Fibroblast of lung (primary cell): Measurements from ENCODE around the gene HOXD9. TPM values are rescaled to one million over a fixed set of nuclear protein-coding genes. Genes with fewer than 3 reads are reported as not detected.

Source experiments
- DNase-seq, 2 donors: peaks; one replicate each; pipeline versions ENCODE4 v3.0.0 to v3.0.0-alpha.2; 2010; ENCODE audit warnings: low read depth in 2 of 2
- H2AFZ ChIP-seq: 2 replicates; pipeline ENCODE4 v1.5.1; 2012; ENCODE audit warnings: low read length, control low read depth, inconsistent platforms
- H3K27ac ChIP-seq: 2 replicates; pipeline ENCODE4 v1.5.1; 2011; ENCODE audit warnings: low read length, control low read depth; ENCODE audit not compliant: insufficient read depth
- H3K27me3 ChIP-seq: 2 replicates; pipeline ENCODE4 v1.5.1; 2011; ENCODE audit warnings: mild to moderate bottlenecking, low read length; ENCODE audit not compliant: control insufficient read depth, insufficient read depth
- H3K36me3 ChIP-seq: 2 replicates; pipeline ENCODE4 v1.5.1; 2011; ENCODE audit warnings: low read length; ENCODE audit not compliant: control insufficient read depth, insufficient read depth
- H3K4me1 ChIP-seq: 2 replicates; pipeline ENCODE4 v1.5.1; 2011; ENCODE audit warnings: low read length; ENCODE audit not compliant: control insufficient read depth, insufficient read depth; ENCODE audit errors: extremely low read depth
- H3K4me2 ChIP-seq: 2 replicates; pipeline ENCODE4 v1.5.1; 2011; ENCODE audit warnings: low read length, control low read depth; ENCODE audit not compliant: insufficient read depth; ENCODE audit errors: extremely low read depth
- H3K4me3 ChIP-seq, 4 experiments: fragments of 200-600 bp in 1 of 4; sonication (generic) in 1 of 4; replicated peaks in 1 of 4; 2 replicates each; pipeline ENCODE4 v1.5.1; 2011 to 2016; ENCODE audit warnings: low read length in 4 of 4, low read depth in 3 of 4, mild to moderate bottlenecking in 3 of 4, control low read depth in 2 of 4, inconsistent platforms in 1 of 4, mixed read lengths in 1 of 4; ENCODE audit not compliant: insufficient read depth in 1 of 4; ENCODE audit errors: control extremely low read depth in 1 of 4
- H3K79me2 ChIP-seq: 2 replicates; pipeline ENCODE4 v1.5.1; 2012; ENCODE audit warnings: mild to moderate bottlenecking, low read length, inconsistent platforms; ENCODE audit not compliant: control insufficient read depth, insufficient read depth
- H3K9ac ChIP-seq: 2 replicates; pipeline ENCODE4 v1.5.1; 2011; ENCODE audit warnings: mild to moderate bottlenecking, low read length, control low read depth; ENCODE audit not compliant: insufficient read depth
- H3K9me3 ChIP-seq: 2 replicates; pipeline ENCODE4 v1.5.1; 2012; ENCODE audit warnings: low read depth, low read length; ENCODE audit not compliant: control insufficient read depth, insufficient read depth
- H4K20me1 ChIP-seq: 2 replicates; pipeline ENCODE4 v1.5.1; 2011; ENCODE audit warnings: low read length; ENCODE audit not compliant: control insufficient read depth, insufficient read depth; ENCODE audit errors: extremely low read depth
- CTCF ChIP-seq, 2 donors: IDR thresholded peaks in 1 of 2; conservative IDR thresholded peaks in 1 of 2; 1 replicate in 1 of 2; 2 replicates in 1 of 2; pipeline ENCODE4 v1.5.1; 2011 to 2012; ENCODE audit warnings: low read length in 2 of 2, control low read depth in 1 of 2, inconsistent platforms in 1 of 2, low read depth in 1 of 2, mild to moderate bottlenecking in 1 of 2
- EZH2 ChIP-seq: IDR thresholded peaks from 2 replicates; pipeline ENCODE4 v1.5.1; 2012; ENCODE audit warnings: low read length, control low read depth, mild to moderate bottlenecking; ENCODE audit errors: missing control alignments
- polyA plus RNA-seq, 2 donors: library from polyadenylated mRNA; depleted of rRNA in 1 of 2; stranded (reverse) in 1 of 2; unstranded in 1 of 2; fragments of >200 nt; gene quantifications; 2 replicates each; pipeline ENCODE4 v1.2.1, GENCODE V29; 2011 to 2012; ENCODE audit warnings: missing spikeins in 1 of 2
- total RNA-seq: library from RNA; depleted of rRNA; stranded (reverse); fragments of >200 nt; gene quantifications from 2 replicates; pipeline ENCODE4 v1.2.1, GENCODE V29; 2014

HOXD9 gene
- total and polyA plus RNA-seq, 2 donors (not counting 1 experiment from before 2014, with no cell fraction given), result not detected

- Histone ChIP-seq H3K4me1 (no peaks in the 10 kb centered on the region), H3K79me2 (no peaks in the 10 kb centered on the region), H3K27me3 (peaks cover 75% of the 10 kb centered on the region), H3K4me2 (no peak within 1 kb of the TSS), H3K4me3 (no peak within 1 kb of the TSS), H3K36me3 (no peaks in the 10 kb centered on the region), H3K9me3 (no peaks in the 10 kb centered on the region), H2AFZ (no peak within 1 kb of the TSS), H3K27ac (no peak within 1 kb of the TSS), H3K9ac (no peak within 1 kb of the TSS), H4K20me1 (no peaks in the 10 kb centered on the region)
- TF ChIP-seq EZH2, result peak; percentile 89
- TF ChIP-seq CTCF (conservative IDR thresholded peaks at IDR 0.05 in 1 of 2, IDR thresholded peaks at IDR 0.05 in 1 of 2; ENCODE audit: low read depth in 1 of 2, low read length in 2 of 2), result no peak
- DNase-seq, result peak in 1 of 2 donors; percentile 66
These were observed 29.1 kb downstream of the HOXD9 start, which contains the start of gene HOXD4 for GRCh38 chr2:176151442-176152287. Gene HOXD4 (plus strand): TSS chr2:176151550. CDS start chr2:176151634, 84 bp downstream.

GRCh38 chr2:176152350-176153181 lies 30.0 kb downstream of the HOXD9 start:
- Histone ChIP-seq H3K79me2 (no peaks in the 10 kb centered on the region), H3K4me1 (no peaks in the 10 kb centered on the region), H3K27ac (no peak overlapping the region), H3K36me3 (no peaks in the 10 kb centered on the region), H3K4me3 (no peak overlapping the region), H4K20me1 (no peaks in the 10 kb centered on the region), H3K9ac (no peak overlapping the region), H3K4me2 (no peak overlapping the region), H3K27me3 (peaks cover 75% of the 10 kb centered on the region), H3K9me3 (no peaks in the 10 kb centered on the region), H2AFZ (no peak overlapping the region)
- TF ChIP-seq CTCF (conservative IDR thresholded peaks at IDR 0.05 in 1 of 2, IDR thresholded peaks at IDR 0.05 in 1 of 2; ENCODE audit: low read depth in 1 of 2, low read length in 2 of 2) (no peak), EZH2 (peak; percentile 57)
- peak in 1 of 2 donors; percentile 65 for DNase-seq
